ENCODE data around the gene PTPRJ.
A peak's percentile ranks its signal among the peaks of the same experiment; 100 is the strongest.

Gene PTPRJ

GRCh38 chr11:48002561-48002960 is 22.2 kb downstream of the PTPRJ start:
- TF ChIP-seq, protein P1, sequence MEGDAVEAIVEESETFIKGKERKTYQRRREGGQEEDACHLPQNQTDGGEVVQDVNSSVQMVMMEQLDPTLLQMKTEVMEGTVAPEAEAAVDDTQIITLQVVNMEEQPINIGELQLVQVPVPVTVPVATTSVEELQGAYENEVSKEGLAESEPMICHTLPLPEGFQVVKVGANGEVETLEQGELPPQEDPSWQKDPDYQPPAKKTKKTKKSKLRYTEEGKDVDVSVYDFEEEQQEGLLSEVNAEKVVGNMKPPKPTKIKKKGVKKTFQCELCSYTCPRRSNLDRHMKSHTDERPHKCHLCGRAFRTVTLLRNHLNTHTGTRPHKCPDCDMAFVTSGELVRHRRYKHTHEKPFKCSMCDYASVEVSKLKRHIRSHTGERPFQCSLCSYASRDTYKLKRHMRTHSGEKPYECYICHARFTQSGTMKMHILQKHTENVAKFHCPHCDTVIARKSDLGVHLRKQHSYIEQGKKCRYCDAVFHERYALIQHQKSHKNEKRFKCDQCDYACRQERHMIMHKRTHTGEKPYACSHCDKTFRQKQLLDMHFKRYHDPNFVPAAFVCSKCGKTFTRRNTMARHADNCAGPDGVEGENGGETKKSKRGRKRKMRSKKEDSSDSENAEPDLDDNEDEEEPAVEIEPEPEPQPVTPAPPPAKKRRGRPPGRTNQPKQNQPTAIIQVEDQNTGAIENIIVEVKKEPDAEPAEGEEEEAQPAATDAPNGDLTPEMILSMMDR (conservative IDR thresholded peaks at IDR 0.05; ENCODE audit: low read depth, low read length) = no peak
- DNase-seq (ENCODE audit: low read depth) = no peak
- H3K4me3 ChIP-seq (ENCODE audit: low read depth, low read length) = no peak overlapping the region

- H3K4me3 ChIP-seq (ENCODE audit: low read depth, low read length) = no peak overlapping the region
- TF ChIP-seq, protein P1 (conservative IDR thresholded peaks at IDR 0.05; ENCODE audit: low read depth, low read length) = no peak
- no peak for DNase-seq (ENCODE audit: low read depth)
These were observed 23.6 kb downstream of the PTPRJ start for GRCh38 chr11:48003926-48004325.

DNA sequence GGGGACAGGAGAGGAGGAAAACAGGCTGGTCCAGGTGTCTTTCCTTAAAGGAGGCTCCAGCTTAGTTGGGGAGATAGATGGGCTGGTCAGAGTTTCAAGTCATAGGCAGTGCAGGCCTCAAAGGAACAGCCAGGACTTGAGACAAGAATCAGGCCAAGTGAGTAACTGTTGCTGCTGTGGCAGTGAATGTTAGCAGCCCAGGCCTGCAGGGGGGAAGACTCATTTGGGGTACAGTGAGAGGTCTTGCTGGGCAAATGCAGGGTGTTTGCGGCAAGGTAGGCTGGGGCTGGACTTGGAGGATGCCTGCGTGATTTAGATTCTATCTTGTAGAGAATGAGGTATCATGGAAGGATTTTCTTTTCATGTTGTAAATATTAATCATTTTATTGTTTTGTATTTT is 24.1 kb downstream of the PTPRJ start:
- TF ChIP-seq, protein P1 (conservative IDR thresholded peaks at IDR 0.05; ENCODE audit: low read depth, low read length) = no peak
- DNase-seq (ENCODE audit: low read depth) = no peak
- no peak overlapping the region for H3K4me3 ChIP-seq (ENCODE audit: low read depth, low read length)

DNA sequence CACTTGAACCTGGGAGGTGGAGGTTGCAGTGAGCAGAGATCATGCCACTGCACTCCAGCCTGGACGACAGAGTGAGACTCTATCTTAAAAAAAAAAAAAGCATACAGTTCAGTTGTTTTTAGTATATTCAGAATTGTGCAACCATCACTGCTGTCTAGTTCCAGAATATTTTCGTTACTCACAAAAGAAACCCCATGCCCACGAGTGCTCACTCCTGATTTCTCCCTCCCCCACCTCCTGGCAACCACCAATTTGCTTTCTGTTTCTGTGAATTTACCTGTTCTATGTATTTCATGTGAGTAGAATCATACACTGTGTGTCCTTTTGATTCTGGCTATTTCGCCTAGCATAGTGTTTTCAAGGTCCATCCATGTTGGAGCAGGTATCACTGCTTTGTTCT is 24.8 kb downstream of the PTPRJ start:
- TF ChIP-seq, protein P1 (conservative IDR thresholded peaks at IDR 0.05; ENCODE audit: low read depth, low read length) = no peak
- no peak overlapping the region for H3K4me3 ChIP-seq (ENCODE audit: low read depth, low read length)
- DNase-seq (ENCODE audit: low read depth) = peak; percentile 66

- no peak for DNase-seq (ENCODE audit: low read depth)
- no peak overlapping the region for H3K4me3 ChIP-seq (ENCODE audit: low read depth, low read length)
- TF ChIP-seq, protein P1 (conservative IDR thresholded peaks at IDR 0.05; ENCODE audit: low read depth, low read length) = no peak
These were observed 25.5 kb downstream of the PTPRJ start for GRCh38 chr11:48005831-48006270.

DNA sequence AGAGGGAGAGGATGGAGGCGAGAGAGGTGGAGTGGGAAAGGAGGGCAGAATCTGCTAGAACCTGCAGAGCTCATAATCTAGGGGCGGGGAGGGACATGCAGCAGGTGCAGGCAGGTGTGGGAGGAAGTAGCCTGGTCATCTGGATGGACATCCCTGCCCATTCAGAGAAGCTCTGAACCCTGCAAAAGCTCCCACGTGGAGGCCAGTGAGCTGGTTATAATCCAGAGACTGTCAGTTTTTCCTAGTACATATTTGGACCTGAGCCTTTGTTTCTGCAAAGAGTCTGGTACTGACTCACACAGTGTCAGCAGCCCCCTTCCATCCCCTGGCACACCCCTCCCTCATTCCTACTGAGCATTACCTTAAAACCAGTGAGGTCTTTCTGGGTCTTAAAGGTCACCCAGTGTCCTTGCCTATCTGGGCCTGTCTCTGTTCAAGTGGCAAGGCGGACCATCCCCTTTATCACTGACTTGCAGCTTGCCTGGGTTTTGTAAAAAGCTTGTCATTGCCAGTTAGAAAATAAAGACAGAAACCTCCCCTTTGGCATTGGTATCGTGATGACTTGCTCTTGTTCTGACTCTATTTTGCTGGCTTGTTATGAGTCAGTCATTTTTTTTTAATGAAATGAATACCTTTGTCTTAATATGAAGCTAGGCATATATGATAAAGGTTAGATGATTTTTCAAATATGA is 26.1 kb downstream of the PTPRJ start:
- H3K4me3 ChIP-seq (ENCODE audit: low read depth, low read length) = no peak overlapping the region
- TF ChIP-seq, protein P1 (conservative IDR thresholded peaks at IDR 0.05; ENCODE audit: low read depth, low read length) = no peak
- peak; percentile 60 for DNase-seq (ENCODE audit: low read depth)

- TF ChIP-seq, protein P1 (conservative IDR thresholded peaks at IDR 0.05; ENCODE audit: low read depth, low read length) = no peak
- no peak for DNase-seq (ENCODE audit: low read depth)
- no peak overlapping the region for H3K4me3 ChIP-seq (ENCODE audit: low read depth, low read length)
These were observed 27.3 kb downstream of the PTPRJ start for GRCh38 chr11:48007677-48008076.
